ENCODE results near the gene GSDME. TPM values are rescaled to one million over a fixed set of nuclear protein-coding genes. Genes with fewer than 3 reads are reported as not detected.

The GSDME gene
- total RNA-seq, 4 donors from 2014 or later: 0.42 to 9.2 (median 2.1) TPM

DNA sequence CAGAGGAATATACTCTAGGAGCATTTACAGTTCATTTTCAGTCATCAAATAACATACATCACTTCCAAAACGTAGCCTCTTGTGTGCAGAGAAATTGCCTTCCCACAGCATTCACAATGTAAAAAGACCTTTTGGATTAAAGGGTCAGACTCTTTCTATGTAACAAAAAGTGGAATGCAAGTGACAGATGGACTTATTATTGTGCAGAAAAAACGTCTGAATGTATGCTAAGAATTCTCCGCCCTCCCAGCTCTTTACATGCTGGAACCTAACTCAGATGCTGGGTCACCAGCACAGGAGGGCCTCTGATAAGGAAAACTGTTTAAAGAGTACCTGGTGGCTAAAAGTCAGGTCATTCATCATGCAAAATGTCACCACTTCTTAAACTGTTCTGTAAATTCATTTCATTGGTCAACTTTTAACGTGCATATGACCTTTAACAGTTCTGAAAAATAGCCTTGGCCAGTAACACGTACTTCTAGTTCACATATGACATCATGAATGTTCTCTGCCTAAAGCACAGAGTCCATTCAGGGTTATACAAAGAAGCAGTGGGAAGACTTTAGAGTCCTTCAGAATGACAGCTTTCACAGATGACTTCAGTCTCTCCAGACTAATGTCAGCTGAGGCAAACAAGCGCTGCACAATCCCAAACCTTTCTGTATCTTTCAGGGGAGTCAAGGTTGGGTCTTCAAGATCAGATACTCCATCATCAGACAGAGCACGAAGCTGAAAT, 58.6 kb downstream of the GSDME start:
- TF ChIP-seq, protein P1, sequence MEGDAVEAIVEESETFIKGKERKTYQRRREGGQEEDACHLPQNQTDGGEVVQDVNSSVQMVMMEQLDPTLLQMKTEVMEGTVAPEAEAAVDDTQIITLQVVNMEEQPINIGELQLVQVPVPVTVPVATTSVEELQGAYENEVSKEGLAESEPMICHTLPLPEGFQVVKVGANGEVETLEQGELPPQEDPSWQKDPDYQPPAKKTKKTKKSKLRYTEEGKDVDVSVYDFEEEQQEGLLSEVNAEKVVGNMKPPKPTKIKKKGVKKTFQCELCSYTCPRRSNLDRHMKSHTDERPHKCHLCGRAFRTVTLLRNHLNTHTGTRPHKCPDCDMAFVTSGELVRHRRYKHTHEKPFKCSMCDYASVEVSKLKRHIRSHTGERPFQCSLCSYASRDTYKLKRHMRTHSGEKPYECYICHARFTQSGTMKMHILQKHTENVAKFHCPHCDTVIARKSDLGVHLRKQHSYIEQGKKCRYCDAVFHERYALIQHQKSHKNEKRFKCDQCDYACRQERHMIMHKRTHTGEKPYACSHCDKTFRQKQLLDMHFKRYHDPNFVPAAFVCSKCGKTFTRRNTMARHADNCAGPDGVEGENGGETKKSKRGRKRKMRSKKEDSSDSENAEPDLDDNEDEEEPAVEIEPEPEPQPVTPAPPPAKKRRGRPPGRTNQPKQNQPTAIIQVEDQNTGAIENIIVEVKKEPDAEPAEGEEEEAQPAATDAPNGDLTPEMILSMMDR (IDR thresholded peaks at IDR 0.05): no peak
- no peak for TF ChIP-seq POLR2A (IDR thresholded peaks at IDR 0.05)
- intact Hi-C loops (cut with DNase I; ENCODE audit: low total_unique reads): no loop called here
- DNase-seq (ENCODE audit: low spot score in 2 of 2): no peak
- WGBS, 2 donors: 87 to 88% methylated on average over 7 of the region's 7 CpGs
- H3K4me3 ChIP-seq (ENCODE audit: low read depth, poor library complexity, severe bottlenecking): no peak overlapping the region

DNA sequence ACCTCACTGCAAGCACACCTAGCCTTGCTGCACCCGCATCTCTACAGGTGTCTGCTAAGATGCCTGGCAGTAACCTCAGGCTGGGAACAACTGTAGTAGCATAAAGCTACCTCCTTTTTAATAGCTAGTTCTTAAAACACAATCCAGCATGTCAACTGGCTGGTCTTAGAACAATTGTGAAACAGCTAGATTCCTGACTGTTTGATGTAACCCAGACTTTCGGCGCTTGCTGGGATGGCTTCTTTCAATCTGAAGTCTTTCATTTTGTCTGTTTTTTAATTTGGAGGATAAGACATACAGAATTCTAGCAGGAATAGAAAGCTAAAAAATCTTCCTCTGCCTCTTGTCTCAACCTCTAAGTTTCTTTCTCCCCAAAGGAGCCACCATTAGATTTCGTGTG, 59.8 kb downstream of the GSDME start:
- TF ChIP-seq POLR2A (IDR thresholded peaks at IDR 0.05): no peak
- TF ChIP-seq, protein P1 (IDR thresholded peaks at IDR 0.05): no peak
- WGBS, 2 donors: 81 to 88% methylated on average over 4 of the region's 4 CpGs
- intact Hi-C loops (cut with DNase I; ENCODE audit: low total_unique reads): no loop called here
- H3K4me3 ChIP-seq (ENCODE audit: low read depth, poor library complexity, severe bottlenecking): no peak overlapping the region
- no peak for DNase-seq (ENCODE audit: low spot score in 2 of 2)

DNA sequence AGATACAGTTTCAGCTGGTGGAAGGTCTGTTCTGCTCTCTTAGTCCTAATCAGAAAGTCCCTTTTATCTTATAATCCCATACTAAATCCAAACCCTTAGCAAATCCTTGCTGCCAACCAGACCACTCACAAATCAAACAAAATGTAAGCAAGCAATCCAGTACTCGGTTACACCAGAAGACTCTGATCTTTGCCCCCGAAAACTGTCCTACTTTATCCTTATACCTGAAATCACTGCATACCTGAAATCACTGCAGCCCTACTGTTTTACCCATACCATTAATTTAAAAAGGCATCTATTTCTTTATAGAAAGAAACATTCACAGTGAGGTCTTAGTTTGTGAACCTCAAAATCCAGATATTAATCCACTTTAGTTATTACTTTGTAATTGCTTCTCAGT, 64.7 kb downstream of the GSDME start:
- TF ChIP-seq POLR2A (IDR thresholded peaks at IDR 0.05): no peak
- TF ChIP-seq, protein P1 (IDR thresholded peaks at IDR 0.05): no peak
- 86 to 91% methylated on average over 2 of the region's 2 CpGs for WGBS, 2 donors
- no peak for DNase-seq (ENCODE audit: low spot score in 2 of 2)
- no peak overlapping the region for H3K4me3 ChIP-seq (ENCODE audit: low read depth, poor library complexity, severe bottlenecking)
- intact Hi-C loops (cut with DNase I; ENCODE audit: low total_unique reads): no loop called here

DNA sequence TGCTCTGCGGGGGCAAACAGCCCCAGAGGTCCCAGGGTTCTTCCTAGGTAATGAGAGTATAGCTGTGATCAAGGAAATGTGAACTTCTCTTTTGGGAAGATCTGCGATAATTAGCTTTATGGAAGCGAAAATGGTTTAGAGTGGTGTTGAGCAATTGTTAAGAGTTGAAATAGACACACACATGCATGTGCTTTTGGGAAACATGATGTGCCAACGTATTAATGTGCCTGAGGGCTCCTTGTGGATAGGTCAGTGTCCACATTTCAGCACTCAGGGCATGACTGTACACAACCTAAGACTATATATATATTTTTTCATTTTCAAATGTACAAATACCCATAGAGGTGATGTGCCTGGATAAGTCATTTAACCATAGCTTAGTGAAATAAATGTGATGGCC, 67.0 kb downstream of the GSDME start:
- H3K4me3 ChIP-seq (ENCODE audit: low read depth, poor library complexity, severe bottlenecking): no peak overlapping the region
- TF ChIP-seq POLR2A (IDR thresholded peaks at IDR 0.05): no peak
- TF ChIP-seq, protein P1 (IDR thresholded peaks at IDR 0.05): no peak
- WGBS, 2 donors: 82 to 93% methylated on average over 4 of the region's 4 CpGs
- intact Hi-C loops (cut with DNase I; ENCODE audit: low total_unique reads): no loop called here
- DNase-seq (ENCODE audit: low spot score in 2 of 2): no peak

DNA sequence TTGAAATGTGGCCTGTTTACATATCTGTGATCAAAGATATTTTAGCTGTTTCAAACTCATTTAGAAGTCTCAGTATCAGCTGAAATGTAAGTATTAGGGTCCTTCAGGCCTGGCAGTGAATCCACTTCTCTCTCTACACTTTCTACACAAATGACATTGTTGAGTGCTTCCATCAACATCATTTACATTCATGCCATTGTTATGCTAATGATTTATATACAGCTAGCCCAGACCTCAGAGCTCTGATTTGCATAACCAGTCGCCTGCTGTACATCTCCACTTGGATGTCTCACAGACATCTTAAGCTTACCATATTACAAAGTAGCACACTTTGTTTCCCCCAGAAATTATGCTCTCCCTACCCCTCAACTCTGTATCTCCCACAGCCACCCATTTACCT, 71.6 kb downstream of the GSDME start:
- no peak for DNase-seq (ENCODE audit: low spot score in 2 of 2)
- TF ChIP-seq, protein P1 (IDR thresholded peaks at IDR 0.05): no peak
- no peak for TF ChIP-seq POLR2A (IDR thresholded peaks at IDR 0.05)
- no peak overlapping the region for H3K4me3 ChIP-seq (ENCODE audit: low read depth, poor library complexity, severe bottlenecking)
- 86 to 89% methylated on average over 1 of the region's 1 CpG for WGBS, 2 donors
- intact Hi-C loops (cut with DNase I; ENCODE audit: low total_unique reads): no loop called here

DNA sequence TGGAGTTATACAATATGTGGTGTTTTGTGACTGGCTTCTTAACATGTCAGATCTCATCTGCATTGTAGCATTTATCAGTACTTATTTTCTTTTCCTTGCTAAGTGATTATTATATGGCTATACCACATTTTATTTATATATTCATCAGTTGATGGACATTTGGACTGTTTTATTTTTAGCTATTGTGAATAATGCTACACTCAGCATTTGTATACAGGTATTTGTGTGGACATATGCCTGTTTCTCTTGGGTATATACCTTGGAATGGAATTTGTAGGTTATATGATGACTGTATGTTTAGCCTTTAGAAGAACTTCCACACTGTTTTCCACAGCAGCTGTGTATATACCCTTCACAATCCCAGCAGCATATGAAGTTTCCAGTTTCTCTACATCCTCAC, 86.5 kb downstream of the GSDME start:
- intact Hi-C loops (cut with DNase I; ENCODE audit: low total_unique reads): loop anchor here (2.0 kb wide), 1 partner anchor 18 kb away; no protein-coding TSS in a partner anchor
- DNase-seq (ENCODE audit: low spot score in 2 of 2): no peak
- H3K4me3 ChIP-seq (ENCODE audit: low read depth, poor library complexity, severe bottlenecking): no peak overlapping the region
- TF ChIP-seq POLR2A (IDR thresholded peaks at IDR 0.05): no peak
- TF ChIP-seq, protein P1 (IDR thresholded peaks at IDR 0.05): no peak

Data from lower leg skin (tissue), 4 donors.